Hepatocyte (in vitro differentiated cells): ENCODE results near the gene VPS37C.
"Not testable (repeated sequence)": the region's sequence is repeated elsewhere in the genome, so short reads cannot be mapped to it uniquely, and the experiment has no call there.

Experiments
- EZH2 ChIP-seq: fragments of 200-600 bp; sonication (generic); IDR thresholded peaks from 2 replicates; pipeline ENCODE4 v1.6.1; 2016; ENCODE audit warnings: antibody characterized with exemption, mild to moderate bottlenecking, borderline replicate concordance
- TF ChIP-seq, protein P1 (sequence below): fragments of 200-600 bp; sonication (generic); IDR thresholded peaks from 2 replicates; pipeline ENCODE4 v1.5.1; 2016; ENCODE audit warnings: antibody characterized with exemption, mild to moderate bottlenecking; ENCODE audit not compliant: poor library complexity

DNA sequence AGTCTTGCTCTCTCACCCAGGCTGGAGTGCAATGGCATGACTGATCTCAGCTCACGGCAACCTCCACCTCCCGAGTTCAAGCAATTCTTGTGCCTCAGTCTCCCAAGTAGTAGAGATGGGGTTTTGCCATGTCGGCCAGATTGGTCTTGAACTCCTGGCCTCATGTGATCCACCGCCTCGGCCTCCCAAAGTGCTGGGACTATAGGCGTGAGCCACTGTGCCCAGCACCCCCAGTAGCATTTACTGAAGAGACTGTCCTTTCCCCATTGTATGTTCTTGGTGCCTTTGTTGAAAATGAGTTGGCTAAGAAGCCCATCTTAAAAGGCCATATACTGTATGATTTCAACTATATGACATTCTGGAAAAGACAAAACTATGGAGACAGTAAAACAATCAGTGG lies 19.0 kb upstream of the VPS37C start:
- TF ChIP-seq, protein P1, sequence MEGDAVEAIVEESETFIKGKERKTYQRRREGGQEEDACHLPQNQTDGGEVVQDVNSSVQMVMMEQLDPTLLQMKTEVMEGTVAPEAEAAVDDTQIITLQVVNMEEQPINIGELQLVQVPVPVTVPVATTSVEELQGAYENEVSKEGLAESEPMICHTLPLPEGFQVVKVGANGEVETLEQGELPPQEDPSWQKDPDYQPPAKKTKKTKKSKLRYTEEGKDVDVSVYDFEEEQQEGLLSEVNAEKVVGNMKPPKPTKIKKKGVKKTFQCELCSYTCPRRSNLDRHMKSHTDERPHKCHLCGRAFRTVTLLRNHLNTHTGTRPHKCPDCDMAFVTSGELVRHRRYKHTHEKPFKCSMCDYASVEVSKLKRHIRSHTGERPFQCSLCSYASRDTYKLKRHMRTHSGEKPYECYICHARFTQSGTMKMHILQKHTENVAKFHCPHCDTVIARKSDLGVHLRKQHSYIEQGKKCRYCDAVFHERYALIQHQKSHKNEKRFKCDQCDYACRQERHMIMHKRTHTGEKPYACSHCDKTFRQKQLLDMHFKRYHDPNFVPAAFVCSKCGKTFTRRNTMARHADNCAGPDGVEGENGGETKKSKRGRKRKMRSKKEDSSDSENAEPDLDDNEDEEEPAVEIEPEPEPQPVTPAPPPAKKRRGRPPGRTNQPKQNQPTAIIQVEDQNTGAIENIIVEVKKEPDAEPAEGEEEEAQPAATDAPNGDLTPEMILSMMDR, result not testable (repeated sequence)
- not testable (repeated sequence) for TF ChIP-seq EZH2
